Measurements from ENCODE around the gene CPT1C.
"Not testable (repeated sequence)": the region's sequence is repeated elsewhere in the genome, so short reads cannot be mapped to it uniquely, and the experiment has no call there.

Gene CPT1C

GRCh38 chr19:49710372-49710951 is 19.5 kb downstream of the CPT1C start:
- DNase-seq, result no peak

GRCh38 chr19:49712397-49712859 is 21.5 kb downstream of the CPT1C start:
- peak in 1 of 4 experiments; percentile 17 for DNase-seq

GRCh38 chr19:49713236-49713845 is 22.4 kb downstream of the CPT1C start:
- no peak for DNase-seq

GRCh38 chr19:49716154-49716553 is 25.2 kb downstream of the CPT1C start:
- DNase-seq, result peak; percentile 35 to 69 (median 60)

- DNase-seq, result peak in 2 of 4 experiments; percentile 7 to 16
Observed at GRCh38 chr19:49718511-49718910, 27.6 kb downstream of the CPT1C start.

- no peak for DNase-seq
Observed at GRCh38 chr19:49718991-49719390, 28.1 kb downstream of the CPT1C start.

GRCh38 chr19:49719420-49719819 is 28.5 kb downstream of the CPT1C start:
- not testable (repeated sequence) for DNase-seq

- no peak for DNase-seq
Observed at GRCh38 chr19:49727217-49728030, 36.5 kb downstream of the CPT1C start.

GRCh38 chr19:49730166-49730565 is 39.2 kb downstream of the CPT1C start:
- DNase-seq, result no peak

- DNase-seq, result peak in 2 of 4 experiments; percentile 19 to 23
Observed at GRCh38 chr19:49738268-49738667, 47.4 kb downstream of the CPT1C start.

- DNase-seq, result no peak
Observed at GRCh38 chr19:49739098-49739497, 48.2 kb downstream of the CPT1C start.

- DNase-seq, result no peak
Observed at GRCh38 chr19:49739933-49740332, 49.0 kb downstream of the CPT1C start.

- peak in 3 of 4 experiments; percentile 11 to 43 (median 23) for DNase-seq
Observed at GRCh38 chr19:49741210-49741844, 50.4 kb downstream of the CPT1C start.

- no peak for DNase-seq
Observed at GRCh38 chr19:49744946-49745381, 54.0 kb downstream of the CPT1C start.

GRCh38 chr19:49746206-49746958 is 55.5 kb downstream of the CPT1C start:
- peak; percentile 33 to 62 (median 52) for DNase-seq

- peak in 3 of 4 experiments; percentile 14 to 20 (median 17) for DNase-seq
Observed at GRCh38 chr19:49749055-49749716, 58.3 kb downstream of the CPT1C start.

- DNase-seq, result no peak
Observed at GRCh38 chr19:49749771-49750170, 58.9 kb downstream of the CPT1C start.

GRCh38 chr19:49752701-49753100 is 61.8 kb downstream of the CPT1C start:
- DNase-seq, result no peak

- DNase-seq, result no peak
Observed at GRCh38 chr19:49755956-49756355, 65.0 kb downstream of the CPT1C start.

GRCh38 chr19:49758292-49758691 is 67.4 kb downstream of the CPT1C start:
- no peak for DNase-seq

GRCh38 chr19:49761249-49761624 is 70.3 kb downstream of the CPT1C start:
- DNase-seq, result no peak

Data from suppressor macrophage (primary cell).